GM23338 (cell line): Measurements from ENCODE around the gene FSTL3. TPM values are rescaled to one million over a fixed set of nuclear protein-coding genes. Genes with fewer than 3 reads are reported as not detected.

ENCODE experiments used
- ATAC-seq: fragments of 200-7000 bp; cut with Tn5 transposase; 3 replicates; pipeline ENCODE4 v1.9.1; 2020
- DNase-seq: peaks from one replicate; pipeline ENCODE4 v3.0.0-alpha.2; 2015; ENCODE audit warnings: low spot score
- H2AFZ ChIP-seq: fragments of 200-600 bp; sonication (generic); 2 replicates; pipeline ENCODE4 v1.8.0; 2016; ENCODE audit warnings: antibody characterized with exemption, mild to moderate bottlenecking, moderate library complexity
- H3F3A ChIP-seq: fragments of 200-600 bp; sonication (generic); replicated peaks from 2 replicates; pipeline ENCODE4 v1.8.0; 2017; ENCODE audit warnings: antibody characterized with exemption, mixed run types, low read depth
- H3K27ac ChIP-seq: fragments of 200-600 bp; sonication (generic); 2 replicates; pipeline ENCODE4 v1.6.1; 2016; ENCODE audit warnings: low read depth
- H3K27me3 ChIP-seq: fragments of 200-600 bp; sonication (generic); 2 replicates; pipeline ENCODE4 v1.8.0; 2016; ENCODE audit warnings: mild to moderate bottlenecking, mixed run types, moderate library complexity; ENCODE audit not compliant: insufficient read depth
- H3K36me3 ChIP-seq: fragments of 200-600 bp; sonication (generic); 2 replicates; pipeline ENCODE4 v1.8.0; 2016; ENCODE audit warnings: mild to moderate bottlenecking; ENCODE audit not compliant: insufficient read depth
- H3K4me1 ChIP-seq: fragments of 200-600 bp; sonication (generic); 2 replicates; pipeline ENCODE4 v1.8.0; 2016; ENCODE audit warnings: mild to moderate bottlenecking, moderate library complexity; ENCODE audit not compliant: insufficient read depth
- H3K4me2 ChIP-seq: fragments of 200-600 bp; sonication (generic); 2 replicates; pipeline ENCODE4 v1.7.1; 2017; ENCODE audit warnings: mixed run types
- H3K4me3 ChIP-seq: fragments of 200-600 bp; sonication (generic); 2 replicates; pipeline ENCODE4 v1.6.1; 2016; ENCODE audit warnings: mixed run types
- H3K79me2 ChIP-seq: fragments of 200-600 bp; sonication (generic); replicated peaks from 2 replicates; pipeline ENCODE4 v1.8.0; 2017; ENCODE audit warnings: mild to moderate bottlenecking; ENCODE audit not compliant: insufficient read depth
- H3K9me2 ChIP-seq: fragments of 200-600 bp; sonication (generic); 2 replicates; pipeline ENCODE4 v1.8.0; 2017; ENCODE audit not compliant: insufficient read depth
- H4K20me1 ChIP-seq: fragments of 200-600 bp; sonication (generic); replicated peaks from 2 replicates; pipeline ENCODE4 v1.8.0; 2017; ENCODE audit warnings: mild to moderate bottlenecking; ENCODE audit not compliant: insufficient read depth
- H3K27ac Mint-ChIP-seq: 2 replicates; pipeline ENCODE4 v1.8.0; 2020; ENCODE audit warnings: inconsistent platforms, mild to moderate bottlenecking, moderate library complexity, mixed read lengths
- H3K27me3 Mint-ChIP-seq: 3 replicates; pipeline ENCODE4 v1.8.0; 2022; ENCODE audit warnings: low read depth, mild to moderate bottlenecking, moderate library complexity, mixed read lengths, inconsistent platforms; ENCODE audit not compliant: insufficient read depth, poor library complexity
- H3K36me3 Mint-ChIP-seq: 3 replicates; pipeline ENCODE4 v1.8.0; 2021; ENCODE audit warnings: low read depth, mild to moderate bottlenecking, inconsistent platforms, moderate library complexity, mixed read lengths
- H3K4me1 Mint-ChIP-seq: 3 replicates; pipeline ENCODE4 v1.8.0; 2020; ENCODE audit warnings: mild to moderate bottlenecking, inconsistent platforms, mixed read lengths
- H3K4me3 Mint-ChIP-seq: 3 replicates; pipeline ENCODE4 v1.8.0; 2021; ENCODE audit warnings: moderate library complexity, mild to moderate bottlenecking, inconsistent platforms, mixed read lengths
- H3K9me3 Mint-ChIP-seq: 3 replicates; pipeline ENCODE4 v1.8.0; 2020; ENCODE audit warnings: moderate library complexity, mild to moderate bottlenecking, inconsistent platforms, mixed read lengths
- CREB1 ChIP-seq: fragments of 250-450 bp; sonication (Bioruptor Pico); IDR thresholded peaks from 2 replicates; pipeline ENCODE4 v1.5.0; 2020; ENCODE audit warnings: low read depth, mild to moderate bottlenecking, moderate library complexity
- CTCF ChIP-seq, 2 experiments: fragments of 200-600 bp in 1 of 2; sonication (generic) in 1 of 2; conservative IDR thresholded peaks; 2 replicates each; pipeline versions ENCODE4 v1.5.1 to v1.6.1; 2016 to 2017; ENCODE audit warnings: antibody characterized with exemption in 2 of 2, low read depth in 2 of 2, mild to moderate bottlenecking in 2 of 2, moderate library complexity in 1 of 2
- POLR2AphosphoS5 ChIP-seq: IDR thresholded peaks from 2 replicates; pipeline ENCODE4 v1.6.1; 2016; ENCODE audit warnings: antibody characterized with exemption, low read depth
- ZNF331 ChIP-seq: fragments of 250-450 bp; sonication (Bioruptor Pico); IDR thresholded peaks from 2 replicates; pipeline ENCODE4 v1.5.0; 2020; ENCODE audit warnings: low read depth, mild to moderate bottlenecking, moderate library complexity
- ZNF462 ChIP-seq: fragments of 250-450 bp; sonication (Bioruptor Pico); IDR thresholded peaks from 2 replicates; pipeline ENCODE4 v1.5.0; 2020; ENCODE audit warnings: mild to moderate bottlenecking, moderate library complexity
- polyA plus RNA-seq: library from polyadenylated mRNA; unstranded; fragments of >200 nt; fragmentation: Nextera tagmentation; extraction: Ambion mirVana; gene quantifications from 2 replicates; pipeline ENCODE4 v1.2.1, GENCODE V29; 2016
- total RNA-seq: library from RNA; depleted of rRNA; stranded (reverse); fragments of >200 nt; shearing (Covaris generic); gene quantifications from 2 replicates; pipeline ENCODE4 v1.2.3, GENCODE V29; 2014

The FSTL3 gene
- total and polyA plus RNA-seq, 2 experiments from 2014 or later, result 3.1 to 10.1 TPM

- TF ChIP-seq CTCF (conservative IDR thresholded peaks at IDR 0.05; ENCODE audit: low read depth in 2 of 2), result no peak
- TF ChIP-seq ZNF462 (CRISPR knock-in tag), result no peak
These were observed 32.5 kb upstream of the FSTL3 start (continued) for GRCh38 chr19:643736-644135.

- Histone ChIP-seq H3K4me1 (no peaks in the 10 kb centered on the region), H2AFZ (no peak overlapping the region), H3K4me3 (no peak overlapping the region), H3K79me2 (no peaks in the 10 kb centered on the region), H3K4me2 (no peak overlapping the region), H4K20me1 (no peaks in the 10 kb centered on the region; the same call in 1 of the 2 replicates), H3K36me3 (0 out of 2 replicates have a peak, but pooled peaks cover 5% of the 10 kb centered on the region), H3K27me3 (no peaks in the 10 kb centered on the region), H3F3A (no peaks in the 10 kb centered on the region), H3K27ac (no peak overlapping the region), H3K9me2 (no peaks in the 10 kb centered on the region)
- DNase-seq (no peak), ATAC-seq (no peak)
- no peak overlapping the region for H3K4me3 Mint-ChIP-seq
- no peaks in the 10 kb centered on the region; the same call in 2 of the 3 replicates for H3K9me3 Mint-ChIP-seq
- H3K27ac Mint-ChIP-seq, result no peak overlapping the region
- H3K4me1 Mint-ChIP-seq, result peaks cover under 1% of the 10 kb centered on the region; the same call in 2 of the 3 replicates
- peaks cover 17% of the 10 kb centered on the region; the same call in 2 of the 3 replicates for H3K36me3 Mint-ChIP-seq
- H3K27me3 Mint-ChIP-seq, result peaks cover 17% of the 10 kb centered on the region
- TF ChIP-seq ZNF331 (CRISPR knock-in tag), result no peak
- no peak for TF ChIP-seq CREB1 (CRISPR knock-in tag)
- no peak for TF ChIP-seq ZNF462 (CRISPR knock-in tag)
- no peak for TF ChIP-seq POLR2AphosphoS5
These were observed 31.8 kb upstream of the FSTL3 start for GRCh38 chr19:644363-644762.
